HCT116 (cell line): ENCODE data around the gene NPW. TPM values are rescaled to one million over a fixed set of nuclear protein-coding genes. Genes with fewer than 3 reads are reported as not detected.

Experiments used
- ATAC-seq: fragments of 200-7000 bp; cut with Tn5 transposase; 2 replicates; pipeline ENCODE4 v1.9.1; 2020; ENCODE audit warnings: mild to moderate bottlenecking, moderate library complexity
- BruUV-seq: library from RNA; stranded (reverse); fragments of 400-500 nt; replicated peaks from 2 replicates; lab custom pipeline; 2021; lab: Mats Ljungman, UMichigan
- CTCF ChIA-PET: fragments of 300-600 bp; sonication (Branson Sonifier 250); formaldehyde crosslinking; loops from one replicate; lab custom pipeline; 2021; ENCODE audit warnings: antibody characterized with exemption; lab: Charles Lee
- POLR2A ChIA-PET: fragments of 300-600, 350-600 bp; sonication (Branson Sonifier 250); formaldehyde crosslinking; loops from one replicate; lab custom pipeline; 2021; ENCODE audit warnings: antibody characterized with exemption; lab: Charles Lee
- RAD21 ChIA-PET, 2 experiments: fragments of 300-600 bp; sonication (Branson Sonifier 250); formaldehyde crosslinking; loops; one replicate each; lab custom pipeline; 2023; ENCODE audit warnings: low total read pairs in 2 of 2; ENCODE audit not compliant: uncharacterized antibody in 2 of 2, unreplicated experiment in 2 of 2, low non-redundant PET in 1 of 2; lab: Charles Lee
- DNase-seq: peaks from one replicate; pipeline ENCODE4 v3.0.0-alpha.2; 2010; ENCODE audit warnings: low read depth, low spot score
- H2AFZ ChIP-seq: fragments of 200-600 bp; shearing (Covaris generic), sonication (generic); 2 replicates; pipeline ENCODE4 v1.6.1; 2017; ENCODE audit warnings: low read depth, mixed run types, mixed read lengths, antibody characterized with exemption, low read length; ENCODE audit not compliant: poor library complexity, severe bottlenecking
- H3K27ac ChIP-seq: 2 replicates; pipeline ENCODE4 v1.5.1; 2012; ENCODE audit warnings: low read depth, low read length
- H3K27me3 ChIP-seq: fragments of 200-600 bp; sonication (generic); 2 replicates; pipeline ENCODE4 v1.6.1; 2016; ENCODE audit warnings: mixed run types, low read length, mixed read lengths; ENCODE audit not compliant: insufficient read depth
- H3K36me3 ChIP-seq, 2 experiments: fragments of 200-500 bp in 1 of 2; fragments of 200-600 bp in 1 of 2; sonication (Bioruptor generic) in 1 of 2; sonication (generic) in 1 of 2; 2 replicates each; pipeline versions ENCODE4 v1.5.1 to v1.6.1; 2014 to 2016; ENCODE audit warnings: low read length in 2 of 2, inconsistent platforms in 1 of 2, mixed read lengths in 1 of 2, mixed run types in 1 of 2; ENCODE audit not compliant: insufficient read depth in 2 of 2, control insufficient read depth in 1 of 2
- H3K4me1 ChIP-seq, 2 experiments: fragments of 200-600 bp in 1 of 2; sonication (generic) in 1 of 2; 2 replicates each; pipeline versions ENCODE4 v1.5.1 to v1.6.1; 2012 to 2017; ENCODE audit warnings: low read length in 2 of 2, inconsistent platforms in 1 of 2, mild to moderate bottlenecking in 1 of 2, mixed read lengths in 1 of 2, mixed run types in 1 of 2, moderate library complexity in 1 of 2; ENCODE audit not compliant: insufficient read depth in 2 of 2, control insufficient read depth in 1 of 2
- H3K4me2 ChIP-seq: fragments of 200-600 bp; sonication (generic); 2 replicates; pipeline ENCODE4 v1.6.1; 2017; ENCODE audit warnings: mixed run types, low read length, mixed read lengths
- H3K4me3 ChIP-seq, 2 experiments: fragments of 200-600 bp in 1 of 2; sonication (generic) in 1 of 2; replicated peaks in 1 of 2; 2 replicates each; pipeline ENCODE4 v1.5.1; 2011 to 2016; ENCODE audit warnings: low read length in 2 of 2, control low read depth in 1 of 2, low read depth in 1 of 2, mild to moderate bottlenecking in 1 of 2, mixed read lengths in 1 of 2, mixed run types in 1 of 2
- H3K79me2 ChIP-seq: fragments of 200-600 bp; sonication (generic); 2 replicates; pipeline ENCODE4 v1.6.1; 2017; ENCODE audit warnings: mild to moderate bottlenecking, mixed run types, low read length, moderate library complexity, mixed read lengths; ENCODE audit not compliant: insufficient read depth
- H3K9ac ChIP-seq: fragments of 200-600 bp; sonication (generic); 2 replicates; pipeline ENCODE4 v1.6.1; 2016; ENCODE audit warnings: low read length, mixed read lengths
- H3K9me2 ChIP-seq: fragments of 200-600 bp; sonication (generic), shearing (Covaris generic); 2 replicates; pipeline ENCODE4 v1.6.1; 2017; ENCODE audit warnings: mixed run types, mild to moderate bottlenecking, moderate library complexity; ENCODE audit not compliant: insufficient read depth
- H3K9me3 ChIP-seq, 2 experiments: fragments of 200-500 bp in 1 of 2; fragments of 200-600 bp in 1 of 2; sonication (Bioruptor generic) in 1 of 2; sonication (generic) in 1 of 2; 2 replicates each; pipeline ENCODE4 v1.6.1; 2014 to 2017; ENCODE audit warnings: low read length in 2 of 2, mixed read lengths in 2 of 2, inconsistent platforms in 1 of 2, low read depth in 1 of 2, mild to moderate bottlenecking in 1 of 2, mixed run types in 1 of 2, moderate library complexity in 1 of 2; ENCODE audit not compliant: control insufficient read depth in 1 of 2, insufficient read depth in 1 of 2
- H4K20me1 ChIP-seq: fragments of 200-600 bp; sonication (generic), shearing (Covaris generic); 2 replicates; pipeline ENCODE4 v1.6.1; 2017; ENCODE audit warnings: mixed run types, mild to moderate bottlenecking, moderate library complexity; ENCODE audit not compliant: insufficient read depth
- CBX3 ChIP-seq: IDR thresholded peaks from 2 replicates; pipeline ENCODE4 v1.6.1; 2012; ENCODE audit warnings: low read depth
- EGR1 ChIP-seq: IDR thresholded peaks from 2 replicates; pipeline ENCODE4 v1.6.1; 2012; ENCODE audit warnings: low read depth
- EZH2 ChIP-seq: fragments of 200-600 bp; sonication (generic); IDR thresholded peaks from 2 replicates; pipeline ENCODE4 v1.6.1; 2017; ENCODE audit warnings: antibody characterized with exemption, mixed run types
- POLR2A ChIP-seq: IDR thresholded peaks from 2 replicates; pipeline ENCODE4 v1.7.0; 2011; ENCODE audit warnings: borderline replicate concordance; ENCODE audit not compliant: insufficient read depth, insufficient read length; ENCODE audit errors: extremely low read depth
- POLR2AphosphoS5 ChIP-seq: IDR thresholded peaks from 2 replicates; pipeline ENCODE4 v1.6.1; 2011; ENCODE audit warnings: mild to moderate bottlenecking, low read depth, low read length, moderate library complexity
- RAD21 ChIP-seq: IDR thresholded peaks from 2 replicates; pipeline ENCODE4 v1.6.1; 2012; ENCODE audit warnings: low read depth, mild to moderate bottlenecking
- SIN3A ChIP-seq: IDR thresholded peaks from 2 replicates; pipeline ENCODE4 v1.6.1; 2012; ENCODE audit warnings: low read depth
- SP1 ChIP-seq: IDR thresholded peaks from 2 replicates; pipeline ENCODE4 v1.6.1; 2012; ENCODE audit warnings: low read depth
- TCF7L2 ChIP-seq: IDR thresholded peaks from 2 replicates; pipeline ENCODE4 v1.7.0; 2011; ENCODE audit warnings: borderline replicate concordance, inconsistent platforms; ENCODE audit not compliant: insufficient read depth, insufficient read length; ENCODE audit errors: extremely low read depth
- ZBTB33 ChIP-seq: IDR thresholded peaks from 2 replicates; pipeline ENCODE4 v1.6.1; 2011; ENCODE audit warnings: mild to moderate bottlenecking, low read length, moderate library complexity; ENCODE audit not compliant: insufficient replicate concordance; ENCODE audit errors: extremely low read depth
- ZFX ChIP-seq: fragments of 450-650 bp; IDR thresholded peaks from 2 replicates; pipeline ENCODE4 v1.6.1; 2017
- ZNF274 ChIP-seq: fragments of 200-500 bp; sonication (Bioruptor generic); IDR thresholded peaks from 2 replicates; pipeline ENCODE4 v1.6.1; 2014; ENCODE audit warnings: mild to moderate bottlenecking, low read depth, low read length, inconsistent platforms
- intact Hi-C: fragments of 100-400 bp; cut with micrococcal nuclease; formaldehyde crosslinking; loops from 2 replicates; pipeline ENCODE4 v1.10.0; 2022
- total RNA-seq: library from RNA; stranded (reverse); gene quantifications from one replicate; pipeline ENCODE4 v1.2.1, GENCODE V29; 2021; ENCODE audit not compliant: unreplicated experiment
- TF ChIP-seq, protein P1 (sequence below), 3 experiments: fragments of 200-600 bp in 1 of 3; sonication (generic) in 1 of 3; IDR thresholded peaks in 2 of 3; conservative IDR thresholded peaks in 1 of 3; 2 replicates each; pipeline ENCODE4 v1.5.1; 2012 to 2017; ENCODE audit warnings: low read depth in 2 of 3, low read length in 2 of 3, antibody characterized with exemption in 1 of 3, borderline replicate concordance in 1 of 3, control low read depth in 1 of 3, mild to moderate bottlenecking in 1 of 3, mixed read lengths in 1 of 3, mixed run types in 1 of 3, moderate library complexity in 1 of 3; ENCODE audit not compliant: insufficient read depth in 1 of 3

NPW gene
- total RNA-seq, 1 experiment from 2014 or later = 226 TPM

DNA sequence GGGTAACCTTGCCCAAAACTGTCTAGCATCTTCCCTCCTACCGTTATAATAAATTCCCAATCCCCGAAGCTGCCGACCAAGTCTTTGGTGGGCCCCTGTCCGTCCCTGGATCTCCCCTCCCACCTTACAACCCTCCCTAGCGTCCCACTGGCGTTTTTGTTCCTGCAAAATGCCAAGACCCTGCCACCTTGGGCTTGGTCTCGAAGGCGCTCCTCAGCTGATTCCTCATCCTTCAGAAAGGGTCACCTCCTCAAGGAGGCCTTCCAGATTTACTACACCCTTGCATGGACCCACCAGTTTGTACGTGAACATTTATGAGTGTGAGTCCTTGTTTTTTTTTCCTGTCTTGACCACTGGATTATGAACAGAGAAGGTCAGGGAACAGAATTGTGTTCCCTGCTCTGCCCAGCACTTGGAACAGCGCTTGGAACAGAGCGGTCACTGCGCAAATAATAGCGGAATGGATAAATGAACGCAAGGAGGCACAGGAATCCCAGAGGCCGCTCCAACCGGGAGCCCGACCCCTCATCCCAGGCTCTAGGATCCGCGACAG is 36.5 kb upstream of the NPW start:
- Histone ChIP-seq H4K20me1 (no peaks in the 10 kb centered on the region), H3K9me3 (no peaks in the 10 kb centered on the region), H3K4me2 (peak overlapping the region; percentile 95), H3K27ac (peak overlapping the region; percentile 84), H3K27me3 (no peaks in the 10 kb centered on the region), H2AFZ (no peak overlapping the region), H3K79me2 (peaks cover 20% of the 10 kb centered on the region), H3K9me2 (no peaks in the 10 kb centered on the region), H3K4me3 (peak overlapping the region; percentile 45 to 97), H3K9ac (peak overlapping the region; percentile 96), H3K4me1 (peaks cover 49 to 69% of the 10 kb centered on the region in 2 experiments), H3K36me3 (peaks cover 6 to 17% of the 10 kb centered on the region in 2 experiments; a peak in 2 of 4 replicates)
- CTCF ChIA-PET = interaction anchor here (1.2 kb wide), 1 partner anchor 21 kb away, joined by 3 read pairs; no protein-coding TSS in a partner anchor
- POLR2A ChIA-PET = interaction anchor here (12.5 kb wide), 1 partner anchor 17 kb away, joined by 104 read pairs; the partner anchor contains the start of genes RNF151 and RPS2
- ATAC-seq = no peak
- TF ChIP-seq CBX3 (no peak), EZH2 (no peak), ZFX (no peak), RAD21 (no peak), ZBTB33 (no peak), TCF7L2 (no peak), ZNF274 (no peak), POLR2AphosphoS5 (no peak), SIN3A (no peak), SP1 (no peak), POLR2A (peak; percentile 17), EGR1 (no peak)
- TF ChIP-seq, protein P1, sequence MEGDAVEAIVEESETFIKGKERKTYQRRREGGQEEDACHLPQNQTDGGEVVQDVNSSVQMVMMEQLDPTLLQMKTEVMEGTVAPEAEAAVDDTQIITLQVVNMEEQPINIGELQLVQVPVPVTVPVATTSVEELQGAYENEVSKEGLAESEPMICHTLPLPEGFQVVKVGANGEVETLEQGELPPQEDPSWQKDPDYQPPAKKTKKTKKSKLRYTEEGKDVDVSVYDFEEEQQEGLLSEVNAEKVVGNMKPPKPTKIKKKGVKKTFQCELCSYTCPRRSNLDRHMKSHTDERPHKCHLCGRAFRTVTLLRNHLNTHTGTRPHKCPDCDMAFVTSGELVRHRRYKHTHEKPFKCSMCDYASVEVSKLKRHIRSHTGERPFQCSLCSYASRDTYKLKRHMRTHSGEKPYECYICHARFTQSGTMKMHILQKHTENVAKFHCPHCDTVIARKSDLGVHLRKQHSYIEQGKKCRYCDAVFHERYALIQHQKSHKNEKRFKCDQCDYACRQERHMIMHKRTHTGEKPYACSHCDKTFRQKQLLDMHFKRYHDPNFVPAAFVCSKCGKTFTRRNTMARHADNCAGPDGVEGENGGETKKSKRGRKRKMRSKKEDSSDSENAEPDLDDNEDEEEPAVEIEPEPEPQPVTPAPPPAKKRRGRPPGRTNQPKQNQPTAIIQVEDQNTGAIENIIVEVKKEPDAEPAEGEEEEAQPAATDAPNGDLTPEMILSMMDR (IDR thresholded peaks at IDR 0.05 in 2 of 3, conservative IDR thresholded peaks at IDR 0.05 in 1 of 3; ENCODE audit: borderline replicate concordance in 1 of 3, insufficient read depth in 1 of 3, low read depth in 2 of 3, low read length in 2 of 3) = peak in 1 of 3 experiments; percentile 29; a peak in 1 of 6 replicates
- no peak for DNase-seq
- intact Hi-C loops = no loop called here
- RAD21 ChIA-PET = no interaction called here
- no TSS peak for BruUV-seq
